GM12878 (cell line): Measurements from ENCODE around the gene ACADVL. TPM values are rescaled to one million over a fixed set of nuclear protein-coding genes. Genes with fewer than 3 reads are reported as not detected.

ENCODE experiments used
- CREB1 ChIP-seq: IDR thresholded peaks from 2 replicates; pipeline ENCODE4 v1.6.1; 2012; ENCODE audit warnings: low read depth, mild to moderate bottlenecking, inconsistent platforms
- CREM ChIP-seq: IDR thresholded peaks from 2 replicates; pipeline ENCODE4 v1.6.1; 2014; ENCODE audit warnings: antibody characterized with exemption, low read depth
- E4F1 ChIP-seq: fragments of 450-650 bp; IDR thresholded peaks from 2 replicates; pipeline ENCODE4 v1.6.1; 2018; ENCODE audit warnings: borderline replicate concordance, mild to moderate bottlenecking; ENCODE audit not compliant: partially characterized antibody
- HDGF ChIP-seq: fragments of 450-650 bp; IDR thresholded peaks from 2 replicates; pipeline ENCODE4 v1.6.1; 2016; ENCODE audit warnings: antibody characterized with exemption
- JUNB ChIP-seq: IDR thresholded peaks from 2 replicates; pipeline ENCODE4 v1.6.1; 2016; ENCODE audit warnings: antibody characterized with exemption, mild to moderate bottlenecking
- MTA2 ChIP-seq: fragments of 450-650 bp; IDR thresholded peaks from 2 replicates; pipeline ENCODE4 v1.6.1; 2016; ENCODE audit warnings: low read depth, mild to moderate bottlenecking, moderate library complexity
- PAX5 ChIP-seq: IDR thresholded peaks from 2 replicates; pipeline ENCODE4 v1.6.1; 2011; ENCODE audit warnings: low read depth, low read length, borderline replicate concordance
- PBX3 ChIP-seq: IDR thresholded peaks from 2 replicates; pipeline ENCODE4 v1.6.1; 2011; ENCODE audit warnings: mild to moderate bottlenecking, low read depth, low read length, moderate library complexity; ENCODE audit not compliant: insufficient replicate concordance
- PML ChIP-seq: IDR thresholded peaks from 2 replicates; pipeline ENCODE4 v1.6.1; 2012; ENCODE audit warnings: low read length, inconsistent platforms
- POLR2AphosphoS2 ChIP-seq: IDR thresholded peaks from 2 replicates; pipeline ENCODE4 v1.6.1; 2011; ENCODE audit warnings: low read depth, mild to moderate bottlenecking, low read length, improper control_type of control experiment, moderate library complexity
- POU2F2 ChIP-seq: IDR thresholded peaks from 3 replicates; pipeline ENCODE4 v1.6.1; 2011; ENCODE audit warnings: low read depth, mild to moderate bottlenecking, low read length, borderline replicate concordance
- RB1 ChIP-seq: fragments of 450-650 bp; formaldehyde crosslinking; IDR thresholded peaks from 2 replicates; pipeline ENCODE4 v1.6.1; 2017; ENCODE audit warnings: mild to moderate bottlenecking, borderline replicate concordance
- RBBP5 ChIP-seq: fragments of 200-600 bp; sonication (generic); conservative IDR thresholded peaks from 2 replicates; pipeline ENCODE4 v1.6.1; 2016
- RCOR1 ChIP-seq: conservative IDR thresholded peaks from 2 replicates; pipeline ENCODE4 v1.6.1; 2012; ENCODE audit warnings: low read depth, low read length, improper control_type of control experiment
- RELA ChIP-seq: fragments of 450-650 bp; IDR thresholded peaks from 2 replicates; pipeline ENCODE4 v1.8.0; 2014; ENCODE audit warnings: borderline replicate concordance; ENCODE audit not compliant: partially characterized antibody
- RFX5 ChIP-seq: IDR thresholded peaks from 2 replicates; pipeline ENCODE4 v1.6.1; 2011; ENCODE audit warnings: low read depth, low read length, improper control_type of control experiment
- SMC3 ChIP-seq: IDR thresholded peaks from 2 replicates; pipeline ENCODE4 v1.6.1; 2011; ENCODE audit warnings: low read length, improper control_type of control experiment, borderline replicate concordance
- USF1 ChIP-seq: IDR thresholded peaks from 2 replicates; pipeline ENCODE4 v1.6.1; 2011; ENCODE audit warnings: borderline replicate concordance, low read depth, mild to moderate bottlenecking, moderate library complexity, mixed read lengths, low read length; ENCODE audit not compliant: insufficient read depth; ENCODE audit errors: extremely low read length
- ZZZ3 ChIP-seq: IDR thresholded peaks from 2 replicates; pipeline ENCODE4 v1.6.1; 2011; ENCODE audit warnings: low read depth; ENCODE audit not compliant: control insufficient read depth, insufficient read length
- polyA plus RNA-seq, 11 experiments: library from polyadenylated mRNA; depleted of rRNA in 4 of 11; unstranded in 6 of 11; stranded (reverse) in 5 of 11; fragments of >200 nt; fragmentation: Nextera tagmentation in 4 of 11; fragmentation: Illumina TruSeq in 1 of 11; extraction: Ambion mirVana in 4 of 11; extraction: Trizol in 1 of 11; gene quantifications; 1 replicate in 1 of 11; 2 replicates in 10 of 11; pipeline versions ENCODE4 v1.2.1 to v1.2.3, GENCODE V29; 2011 to 2016; ENCODE audit warnings: inconsistent platforms in 2 of 11, missing spikeins in 2 of 11, low read depth in 1 of 11
- total RNA-seq, 4 experiments: library from RNA; depleted of rRNA in 3 of 4; stranded (reverse); fragments of >200 nt in 3 of 4; fragmentation: Illumina TruSeq in 1 of 4; extraction: Trizol in 1 of 4; gene quantifications; 2 replicates each; pipeline versions ENCODE4 v1.2.1 to v1.2.3, GENCODE V29; 2013 to 2021
- TF ChIP-seq, protein P1 (sequence below): IDR thresholded peaks from 2 replicates; pipeline ENCODE4 v1.6.1; 2012; ENCODE audit warnings: mild to moderate bottlenecking, low read depth, low read length

ACADVL gene
- total and polyA plus RNA-seq, 10 of the 15 experiments (the other 5 are each of a cell fraction or from before 2014, with no cell fraction given) = 25.4 to 232 (median 180) TPM

DNA sequence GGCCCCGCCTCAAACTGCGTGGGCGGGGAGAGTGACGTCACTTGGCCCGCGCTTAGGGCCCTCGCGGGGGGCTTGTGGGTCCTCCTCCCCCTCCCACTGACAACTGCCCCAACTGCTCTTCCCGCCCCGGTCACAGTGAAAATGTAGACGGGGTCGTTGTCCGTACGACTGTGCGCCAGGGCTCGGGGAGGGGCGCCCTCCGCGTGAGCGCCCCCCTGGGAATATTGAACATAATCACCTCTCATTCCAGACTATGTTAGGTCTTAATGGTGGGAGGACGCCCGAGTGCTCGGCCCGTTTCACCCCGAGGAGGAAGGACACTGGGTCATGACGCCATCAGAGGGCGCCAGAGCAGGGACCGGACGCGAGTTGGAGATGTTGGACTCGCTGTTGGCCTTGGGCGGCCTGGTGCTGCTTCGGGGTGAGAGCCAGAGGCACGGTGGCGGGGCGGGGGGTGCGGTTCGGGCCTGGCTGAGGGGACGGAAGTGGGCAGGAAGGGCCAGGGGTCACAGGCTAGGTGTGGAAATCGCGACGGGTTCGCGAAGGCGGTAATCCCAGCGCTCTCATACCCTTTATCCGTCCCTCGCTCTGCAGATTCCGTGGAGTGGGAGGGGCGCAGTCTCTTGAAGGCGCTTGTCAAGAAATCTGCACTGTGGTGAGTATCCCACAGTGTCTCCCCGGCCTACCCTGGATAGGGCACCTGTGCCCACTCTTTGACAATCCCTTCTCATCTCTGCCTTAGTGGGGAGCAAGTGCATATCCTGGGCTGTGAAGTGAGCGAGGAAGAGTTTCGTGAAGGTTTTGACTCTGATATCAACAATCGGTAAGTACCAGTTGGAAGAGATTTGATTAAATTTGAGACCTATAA is 32.7 kb downstream of the ACADVL start, which contains the start of gene ELP5 (continued):
- TF ChIP-seq, protein P1, sequence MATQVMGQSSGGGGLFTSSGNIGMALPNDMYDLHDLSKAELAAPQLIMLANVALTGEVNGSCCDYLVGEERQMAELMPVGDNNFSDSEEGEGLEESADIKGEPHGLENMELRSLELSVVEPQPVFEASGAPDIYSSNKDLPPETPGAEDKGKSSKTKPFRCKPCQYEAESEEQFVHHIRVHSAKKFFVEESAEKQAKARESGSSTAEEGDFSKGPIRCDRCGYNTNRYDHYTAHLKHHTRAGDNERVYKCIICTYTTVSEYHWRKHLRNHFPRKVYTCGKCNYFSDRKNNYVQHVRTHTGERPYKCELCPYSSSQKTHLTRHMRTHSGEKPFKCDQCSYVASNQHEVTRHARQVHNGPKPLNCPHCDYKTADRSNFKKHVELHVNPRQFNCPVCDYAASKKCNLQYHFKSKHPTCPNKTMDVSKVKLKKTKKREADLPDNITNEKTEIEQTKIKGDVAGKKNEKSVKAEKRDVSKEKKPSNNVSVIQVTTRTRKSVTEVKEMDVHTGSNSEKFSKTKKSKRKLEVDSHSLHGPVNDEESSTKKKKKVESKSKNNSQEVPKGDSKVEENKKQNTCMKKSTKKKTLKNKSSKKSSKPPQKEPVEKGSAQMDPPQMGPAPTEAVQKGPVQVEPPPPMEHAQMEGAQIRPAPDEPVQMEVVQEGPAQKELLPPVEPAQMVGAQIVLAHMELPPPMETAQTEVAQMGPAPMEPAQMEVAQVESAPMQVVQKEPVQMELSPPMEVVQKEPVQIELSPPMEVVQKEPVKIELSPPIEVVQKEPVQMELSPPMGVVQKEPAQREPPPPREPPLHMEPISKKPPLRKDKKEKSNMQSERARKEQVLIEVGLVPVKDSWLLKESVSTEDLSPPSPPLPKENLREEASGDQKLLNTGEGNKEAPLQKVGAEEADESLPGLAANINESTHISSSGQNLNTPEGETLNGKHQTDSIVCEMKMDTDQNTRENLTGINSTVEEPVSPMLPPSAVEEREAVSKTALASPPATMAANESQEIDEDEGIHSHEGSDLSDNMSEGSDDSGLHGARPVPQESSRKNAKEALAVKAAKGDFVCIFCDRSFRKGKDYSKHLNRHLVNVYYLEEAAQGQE = no peak
- TF ChIP-seq HDGF (peak; percentile 74; the same call in 1 of the 2 replicates), SMC3 (no peak), PML (peak; percentile 93; the same call in 1 of the 2 replicates), RELA (peak; percentile 58), USF1 (no peak), JUNB (no peak), ZZZ3 (no peak), CREB1 (peak; percentile 97), POLR2AphosphoS2 (peak; percentile 87), RBBP5 (no peak), CREM (peak; percentile 98), PAX5 (peak; percentile 8; the same call in 1 of the 2 replicates), E4F1 (peak; percentile 16), RB1 (peak; percentile 92; the same call in 1 of the 2 replicates), RCOR1 (0 out of 2 replicates have a peak, but pooled peaks have one; percentile 64), PBX3 (no peak), RFX5 (no peak), POU2F2 (peak; percentile 36; the same call in 1 of the 3 replicates), MTA2 (peak; percentile 42; the same call in 1 of the 2 replicates)
